ENCODE measurements around the gene PCK1.
A peak's percentile ranks its signal among the peaks of the same experiment; 100 is the strongest.

Gene PCK1

DNA sequence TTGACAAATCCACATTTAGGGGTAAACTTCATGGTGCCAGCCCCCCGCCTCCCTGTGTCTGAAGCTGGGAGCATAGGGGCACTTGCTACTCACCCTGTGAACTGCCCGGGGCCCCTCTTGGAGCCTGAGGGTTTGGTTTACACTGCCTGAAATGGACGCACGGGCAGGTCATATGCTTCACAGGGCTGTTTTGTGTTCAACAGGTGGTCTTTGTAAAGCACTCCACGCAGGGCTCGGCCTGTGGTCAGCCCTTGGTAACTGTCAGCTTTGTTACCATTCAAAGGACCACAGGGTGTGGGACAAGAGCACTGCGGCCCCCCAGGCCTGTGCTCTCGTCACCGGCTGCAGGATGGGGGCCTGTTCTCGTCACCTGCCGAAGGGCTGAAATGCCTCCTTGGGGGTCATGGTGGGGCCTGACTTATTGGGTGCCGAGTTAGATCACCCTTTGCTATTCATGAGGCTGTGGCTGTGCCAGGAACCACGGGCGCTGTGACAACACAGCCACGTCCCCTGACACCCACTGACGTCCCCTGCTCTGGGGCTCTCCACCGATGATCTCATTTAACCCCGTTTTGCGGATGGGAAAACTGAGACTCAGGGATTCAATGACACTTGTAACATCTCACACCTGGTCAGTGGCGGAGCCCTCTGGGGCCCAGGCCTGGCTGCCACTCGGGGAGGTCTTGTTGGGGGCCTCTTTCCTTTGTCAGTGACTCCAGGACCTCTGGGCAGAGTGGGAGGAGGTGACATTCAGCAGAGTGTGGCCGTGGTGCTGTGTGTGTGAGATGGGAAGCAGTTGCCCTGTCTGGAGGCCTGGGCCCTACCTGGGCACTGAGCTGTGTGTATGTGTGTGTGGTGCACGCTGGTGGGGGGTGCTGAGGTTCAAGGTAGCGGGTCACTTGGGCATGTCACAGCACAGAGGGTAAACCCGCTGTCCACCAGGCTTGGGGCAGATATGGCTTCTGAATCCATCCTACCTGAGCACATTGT lies 34.4 kb downstream of the PCK1 start:
- H3K27ac ChIP-seq: no peak overlapping the region

DNA sequence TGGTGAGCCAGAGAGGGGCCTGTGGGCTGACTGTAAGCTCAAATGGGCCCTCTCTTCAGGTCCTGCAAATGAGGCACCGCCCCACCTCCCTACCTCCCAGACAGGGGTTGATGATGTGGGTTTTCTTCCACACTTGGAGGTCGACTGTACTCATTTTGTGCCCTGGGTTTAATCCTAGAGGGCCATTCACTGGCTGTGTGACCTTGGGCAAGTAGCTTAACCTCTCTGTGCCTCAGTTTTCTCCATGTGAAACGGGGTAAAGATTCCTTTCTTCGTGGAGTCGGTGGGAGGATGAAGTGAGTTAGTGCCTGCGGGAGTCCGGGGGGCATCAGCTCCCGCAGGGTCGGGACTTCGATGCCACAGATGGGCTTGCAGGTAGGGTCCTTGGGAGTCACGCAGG lies 35.4 kb downstream of the PCK1 start:
- H3K27ac ChIP-seq: no peak overlapping the region
- no peak for TF ChIP-seq ZFX (IDR thresholded peaks at IDR 0.05; ENCODE audit: borderline replicate concordance)
- TF ChIP-seq, protein P1, sequence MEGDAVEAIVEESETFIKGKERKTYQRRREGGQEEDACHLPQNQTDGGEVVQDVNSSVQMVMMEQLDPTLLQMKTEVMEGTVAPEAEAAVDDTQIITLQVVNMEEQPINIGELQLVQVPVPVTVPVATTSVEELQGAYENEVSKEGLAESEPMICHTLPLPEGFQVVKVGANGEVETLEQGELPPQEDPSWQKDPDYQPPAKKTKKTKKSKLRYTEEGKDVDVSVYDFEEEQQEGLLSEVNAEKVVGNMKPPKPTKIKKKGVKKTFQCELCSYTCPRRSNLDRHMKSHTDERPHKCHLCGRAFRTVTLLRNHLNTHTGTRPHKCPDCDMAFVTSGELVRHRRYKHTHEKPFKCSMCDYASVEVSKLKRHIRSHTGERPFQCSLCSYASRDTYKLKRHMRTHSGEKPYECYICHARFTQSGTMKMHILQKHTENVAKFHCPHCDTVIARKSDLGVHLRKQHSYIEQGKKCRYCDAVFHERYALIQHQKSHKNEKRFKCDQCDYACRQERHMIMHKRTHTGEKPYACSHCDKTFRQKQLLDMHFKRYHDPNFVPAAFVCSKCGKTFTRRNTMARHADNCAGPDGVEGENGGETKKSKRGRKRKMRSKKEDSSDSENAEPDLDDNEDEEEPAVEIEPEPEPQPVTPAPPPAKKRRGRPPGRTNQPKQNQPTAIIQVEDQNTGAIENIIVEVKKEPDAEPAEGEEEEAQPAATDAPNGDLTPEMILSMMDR (IDR thresholded peaks at IDR 0.05): no peak

More for the DNA sequence above, 34.4 kb downstream of the PCK1 start:
- TF ChIP-seq ZFX (IDR thresholded peaks at IDR 0.05; ENCODE audit: borderline replicate concordance): no peak
- TF ChIP-seq, protein P1 (IDR thresholded peaks at IDR 0.05): no peak

DNA sequence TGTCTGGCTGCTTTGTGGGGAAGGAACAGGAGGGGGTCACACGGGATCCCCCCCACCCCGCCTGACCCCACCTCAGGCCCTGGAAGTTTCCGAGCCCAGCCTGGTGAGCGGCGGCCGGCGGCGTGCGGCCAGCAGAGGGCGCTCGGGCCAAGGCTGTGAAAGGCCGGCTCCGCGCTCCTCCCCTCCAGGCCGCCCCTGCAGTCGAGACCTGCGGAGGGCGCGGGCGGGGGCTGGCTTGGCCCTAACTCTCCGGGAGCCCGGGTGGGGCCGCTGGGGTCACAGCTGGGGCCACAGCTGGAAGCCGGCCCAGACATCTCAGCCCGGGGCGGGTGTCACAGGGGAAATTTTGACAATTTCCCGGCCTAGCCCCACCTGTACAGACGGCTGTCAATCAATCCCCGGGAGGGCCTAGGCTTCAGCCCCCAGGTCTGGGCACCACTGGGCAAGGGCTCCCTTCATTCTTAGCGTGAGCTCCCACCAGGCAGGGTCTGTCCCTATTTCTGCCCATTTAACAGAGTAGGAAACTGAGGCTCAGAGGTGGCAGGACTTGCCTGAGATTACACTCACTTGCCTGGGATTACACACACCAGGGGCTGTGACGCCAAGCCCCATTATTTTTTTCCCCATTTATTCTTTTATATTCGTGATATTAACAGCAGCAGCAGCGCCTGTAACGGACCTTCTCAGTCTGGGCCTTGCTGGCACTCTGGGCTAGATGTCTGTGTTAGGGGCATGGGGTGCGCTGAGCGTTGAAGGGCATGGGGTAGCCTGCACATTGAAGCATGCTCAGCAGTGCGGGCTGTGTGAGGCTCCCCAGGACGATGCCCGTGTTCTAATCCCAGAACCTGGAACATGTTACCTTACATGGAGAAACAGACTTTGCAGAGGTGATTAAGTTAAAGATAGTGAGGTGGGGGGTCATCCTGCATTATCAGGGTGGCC lies 36.4 kb downstream of the PCK1 start:
- no peak for TF ChIP-seq ZFX (IDR thresholded peaks at IDR 0.05; ENCODE audit: borderline replicate concordance)
- TF ChIP-seq, protein P1 (IDR thresholded peaks at IDR 0.05): peak; percentile 95
- H3K27ac ChIP-seq: no peak overlapping the region

DNA sequence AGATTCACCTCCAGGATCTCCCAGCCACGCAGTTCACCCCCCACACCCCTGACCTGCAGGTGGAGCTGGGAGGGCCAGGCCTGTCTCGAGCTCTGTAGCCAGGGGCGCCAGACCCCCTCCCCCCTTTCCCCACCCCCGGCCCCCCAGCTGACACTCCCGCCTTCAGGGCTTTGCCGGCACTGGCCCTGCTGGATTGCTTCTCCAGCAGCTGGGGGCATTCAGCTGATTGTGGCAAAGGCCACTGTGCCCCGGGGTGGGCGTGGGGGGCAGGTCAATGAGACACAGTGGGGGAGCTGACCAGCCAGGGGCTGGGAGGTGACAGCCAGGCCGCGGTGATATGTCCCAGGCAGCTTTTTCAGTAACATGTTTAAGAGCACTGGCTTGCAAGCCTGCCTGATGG lies 37.1 kb downstream of the PCK1 start:
- TF ChIP-seq ZFX (IDR thresholded peaks at IDR 0.05; ENCODE audit: borderline replicate concordance): no peak
- TF ChIP-seq, protein P1 (IDR thresholded peaks at IDR 0.05): no peak
- no peak overlapping the region for H3K27ac ChIP-seq

DNA sequence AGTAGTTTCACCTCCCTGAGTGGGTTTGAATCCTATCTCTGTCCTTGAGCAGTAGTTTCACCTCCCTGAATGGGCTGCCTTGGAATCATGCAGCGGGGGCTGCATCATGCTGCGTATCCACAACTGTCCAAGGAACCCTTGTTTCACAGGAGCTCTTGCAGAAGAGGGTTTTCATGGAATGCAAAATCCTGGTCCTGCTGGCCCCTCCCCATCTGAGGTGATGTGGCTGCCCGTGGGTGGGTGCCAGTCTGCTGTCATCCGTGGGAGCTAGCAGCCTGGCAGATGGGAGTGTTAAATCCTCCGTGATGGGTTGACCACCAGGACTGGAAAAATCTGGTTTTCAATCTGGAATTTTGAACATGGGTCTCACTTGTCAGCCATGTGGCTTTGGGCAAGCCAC lies 37.6 kb downstream of the PCK1 start:
- TF ChIP-seq ZFX (IDR thresholded peaks at IDR 0.05; ENCODE audit: borderline replicate concordance): no peak
- TF ChIP-seq, protein P1 (IDR thresholded peaks at IDR 0.05): no peak
- no peak overlapping the region for H3K27ac ChIP-seq

DNA sequence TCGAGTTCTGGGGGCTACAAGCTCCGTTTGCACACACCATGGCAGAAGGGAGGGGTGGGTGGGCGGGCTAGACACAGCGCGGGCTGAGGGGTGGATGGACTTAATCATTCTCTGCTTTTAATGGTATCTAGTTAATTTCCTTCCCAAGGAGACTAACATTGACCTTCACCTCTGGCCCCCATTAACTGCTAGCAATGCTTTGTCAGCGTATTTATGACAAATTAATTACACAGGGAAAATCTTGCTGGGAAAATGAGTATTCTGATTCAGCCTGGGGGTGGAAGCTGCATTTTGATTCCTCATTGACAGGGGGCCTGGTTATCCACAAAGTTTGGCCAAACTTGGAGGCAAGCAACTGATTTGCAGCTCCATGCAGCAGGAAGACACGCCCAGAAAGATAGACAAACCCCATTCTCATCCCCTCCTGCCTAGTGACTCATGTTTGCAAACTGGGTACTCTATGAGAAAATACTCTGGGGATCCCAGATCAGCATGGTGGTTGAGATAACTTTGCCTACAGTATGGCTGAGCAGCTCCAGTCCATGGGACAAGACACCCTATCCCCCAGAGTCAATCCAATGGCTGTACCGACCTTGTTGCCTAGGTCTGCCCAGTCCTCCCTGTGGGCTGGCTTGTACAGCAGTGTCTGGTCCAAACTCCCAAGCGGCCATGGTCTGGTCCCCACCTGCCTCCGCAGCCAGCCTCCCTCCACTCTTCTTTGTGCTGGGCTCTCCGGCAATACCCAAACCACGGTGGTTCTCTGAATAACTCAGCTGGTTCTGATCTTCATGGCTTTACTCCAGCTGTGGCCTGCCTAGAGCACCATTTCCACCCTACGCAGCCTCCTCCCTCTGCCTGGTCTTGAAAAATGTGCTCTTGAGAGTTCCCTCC lies 39.7 kb downstream of the PCK1 start:
- no peak overlapping the region for H3K27ac ChIP-seq
- no peak for TF ChIP-seq ZFX (IDR thresholded peaks at IDR 0.05; ENCODE audit: borderline replicate concordance)
- TF ChIP-seq, protein P1 (IDR thresholded peaks at IDR 0.05): no peak
